GM18502 (cell line): Measurements from ENCODE around the gene MZF1.
A peak's percentile ranks its signal among the peaks of the same experiment; 100 is the strongest.

Experiments used
- ATAC-seq: cut with Tn5 transposase; IDR thresholded peaks from one replicate; pipeline ENCODE4 v1.9.1; 2021; ENCODE audit warnings: mild to moderate bottlenecking; ENCODE audit not compliant: unreplicated experiment, poor library complexity

MZF1 gene

GRCh38 chr19:58570770-58571574 is 2.2 kb downstream of the MZF1 start:
- ATAC-seq = no peak

GRCh38 chr19:58569943-58570670 is 3.0 kb downstream of the MZF1 start:
- ATAC-seq = no peak

- no peak for ATAC-seq
These were observed 3.8 kb downstream of the MZF1 start for GRCh38 chr19:58569191-58569942.

GRCh38 chr19:58568453-58569130 is 4.5 kb downstream of the MZF1 start:
- ATAC-seq = no peak

- ATAC-seq = no peak
These were observed 6.1 kb downstream of the MZF1 start for GRCh38 chr19:58566989-58567388.

GRCh38 chr19:58563823-58564222 is 9.3 kb downstream of the MZF1 start:
- ATAC-seq = no peak

DNA sequence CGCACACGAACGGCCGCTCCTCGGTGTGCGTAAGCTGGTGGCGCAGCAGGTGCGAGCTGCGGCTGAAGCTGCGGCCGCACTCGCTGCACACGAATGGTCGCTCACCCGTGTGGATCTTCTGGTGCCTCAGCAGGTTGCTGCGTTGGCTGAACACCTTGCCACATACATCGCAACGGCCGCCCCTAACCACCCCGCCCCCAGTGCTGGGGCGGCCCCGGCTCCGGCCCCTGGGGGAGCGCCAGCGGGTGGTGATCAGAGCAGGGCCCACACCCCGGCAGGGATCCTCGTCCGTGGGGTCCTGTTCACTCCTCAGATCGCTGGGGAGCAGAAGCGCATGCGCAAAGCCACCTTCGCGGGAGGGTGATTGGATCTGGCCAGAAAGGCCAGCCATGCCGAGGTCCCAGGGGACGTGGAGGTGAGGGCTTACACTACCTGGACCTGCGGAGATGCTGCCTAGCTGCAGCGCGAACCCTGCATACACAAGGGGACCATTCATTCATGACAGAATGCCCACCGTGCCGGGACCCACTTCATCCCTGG is 10.0 kb downstream of the MZF1 start:
- no peak for ATAC-seq

DNA sequence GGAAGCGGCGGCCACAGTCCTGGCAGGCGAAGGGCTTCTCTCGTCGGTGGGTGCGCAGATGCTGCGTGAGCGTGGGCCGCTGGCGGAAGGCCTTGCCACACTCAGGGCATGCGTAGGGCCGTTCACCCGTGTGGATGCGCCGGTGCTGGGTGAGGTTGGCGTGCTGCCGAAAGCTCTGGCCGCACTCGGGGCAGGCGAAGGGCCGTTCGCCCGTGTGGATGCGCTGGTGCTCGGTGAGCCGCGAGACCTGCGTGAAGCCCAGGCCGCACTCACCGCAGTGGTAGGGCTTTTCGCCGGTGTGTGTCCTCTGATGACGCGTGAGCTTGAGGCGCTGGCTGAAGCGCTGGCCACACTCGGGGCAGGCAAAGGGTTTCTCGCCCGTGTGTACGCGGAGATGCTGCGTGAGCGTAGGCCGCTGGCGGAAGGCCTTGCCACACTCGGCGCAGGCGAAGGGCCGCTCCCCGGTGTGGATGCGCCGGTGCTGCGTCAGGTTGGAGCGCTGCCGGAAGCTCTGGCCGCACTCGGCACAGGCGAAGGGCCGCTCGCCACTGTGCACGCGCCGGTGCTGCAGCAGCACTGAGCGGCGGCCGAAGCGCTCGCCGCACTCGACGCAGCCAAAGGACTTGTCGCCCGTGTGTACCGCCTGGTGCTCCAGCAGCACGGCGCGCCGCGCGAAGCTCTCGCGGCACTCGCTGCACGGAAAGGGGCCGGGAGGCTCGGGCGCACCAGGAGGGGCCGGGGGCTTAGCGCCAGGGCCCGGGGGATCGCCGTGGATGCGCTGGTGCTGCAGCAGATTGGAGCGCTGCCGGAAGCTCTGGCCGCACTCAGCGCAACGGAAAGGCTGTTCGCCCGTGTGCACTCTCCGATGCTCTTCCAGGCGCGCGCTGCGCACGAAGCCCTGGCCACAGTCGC is 10.8 kb downstream of the MZF1 start:
- no peak for ATAC-seq

GRCh38 chr19:58561373-58562121 is 11.6 kb downstream of the MZF1 start:
- no peak for ATAC-seq

GRCh38 chr19:58560921-58561320 is 12.2 kb downstream of the MZF1 start:
- no peak for ATAC-seq

DNA sequence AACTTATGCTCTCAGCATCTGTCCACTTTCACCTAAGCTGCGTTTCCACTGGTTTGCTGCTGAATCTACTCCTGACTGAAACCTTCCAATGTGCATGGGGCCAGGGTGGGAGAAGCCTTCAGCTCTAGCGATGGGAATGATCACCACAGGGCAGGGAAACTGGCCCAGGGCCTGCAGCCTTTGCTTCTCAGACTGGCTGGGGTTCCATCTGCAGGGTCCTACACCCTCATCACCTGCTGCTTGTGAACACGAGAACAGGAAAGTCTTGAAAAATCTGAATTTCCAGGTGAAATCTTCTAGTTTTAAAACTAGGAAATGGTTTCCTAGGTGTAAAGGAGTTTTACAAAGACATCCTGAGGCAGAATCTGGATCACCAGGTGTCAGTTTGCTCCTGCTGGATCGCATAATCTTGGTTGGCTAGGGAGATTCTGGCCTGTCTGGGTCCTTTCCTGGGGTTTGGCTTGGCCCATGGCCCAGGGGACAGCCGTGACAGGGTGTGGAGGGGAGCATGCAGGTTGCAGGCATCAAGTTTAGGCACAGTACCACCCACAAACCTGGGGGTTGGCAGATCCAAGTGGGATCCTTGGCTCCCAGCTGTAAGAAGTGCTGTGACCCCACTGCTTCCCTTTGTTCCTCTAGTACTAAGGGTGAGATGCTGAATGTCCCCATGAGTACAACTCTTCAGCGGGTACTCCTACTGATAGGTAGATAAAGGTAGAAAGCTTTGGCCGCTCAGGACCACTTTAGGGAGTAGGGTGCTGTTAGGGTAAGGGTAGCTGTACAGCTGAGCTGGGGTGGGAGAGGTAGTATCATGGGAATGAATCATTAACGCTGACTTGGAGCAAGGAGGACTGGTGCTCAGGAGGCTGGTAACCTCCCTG is 12.9 kb downstream of the MZF1 start:
- ATAC-seq = no peak

DNA sequence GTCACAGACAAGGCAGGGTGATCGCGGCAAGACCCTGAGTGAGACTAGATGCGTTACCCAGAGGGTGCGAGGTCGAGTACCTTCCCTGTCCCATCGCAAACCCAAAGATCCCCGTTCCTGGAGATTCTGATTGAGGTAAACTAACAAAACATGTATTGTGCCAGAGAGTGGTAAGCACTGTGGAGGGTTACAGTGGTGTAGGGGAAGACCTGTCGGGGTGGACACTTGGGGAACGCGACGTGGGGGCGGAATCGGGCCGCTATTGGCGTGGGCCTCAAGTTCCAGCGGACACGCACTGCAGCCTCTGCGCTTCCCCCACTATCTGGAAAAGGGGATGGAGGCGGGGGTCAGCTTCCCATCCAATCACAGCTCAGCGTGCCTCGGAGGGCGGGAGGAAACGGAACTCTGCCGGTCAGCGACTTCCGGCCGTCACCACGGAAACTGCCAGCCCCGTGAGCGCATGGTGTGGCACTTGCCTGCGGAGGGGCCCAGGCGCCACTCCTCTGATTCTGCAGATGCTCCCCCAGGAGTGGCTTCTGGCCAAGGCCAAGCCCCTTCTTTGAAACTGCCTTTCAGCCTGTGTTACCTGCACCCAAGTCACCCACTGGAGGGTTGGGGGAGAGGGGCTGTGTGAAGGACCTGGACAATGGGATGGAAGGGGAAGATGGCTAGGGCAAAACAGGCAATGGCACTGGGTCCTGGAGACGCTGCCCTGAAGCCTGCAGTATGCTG is 13.7 kb downstream of the MZF1 start:
- no peak for ATAC-seq

GRCh38 chr19:58558623-58559274 is 14.4 kb downstream of the MZF1 start:
- ATAC-seq = peak; percentile 52

DNA sequence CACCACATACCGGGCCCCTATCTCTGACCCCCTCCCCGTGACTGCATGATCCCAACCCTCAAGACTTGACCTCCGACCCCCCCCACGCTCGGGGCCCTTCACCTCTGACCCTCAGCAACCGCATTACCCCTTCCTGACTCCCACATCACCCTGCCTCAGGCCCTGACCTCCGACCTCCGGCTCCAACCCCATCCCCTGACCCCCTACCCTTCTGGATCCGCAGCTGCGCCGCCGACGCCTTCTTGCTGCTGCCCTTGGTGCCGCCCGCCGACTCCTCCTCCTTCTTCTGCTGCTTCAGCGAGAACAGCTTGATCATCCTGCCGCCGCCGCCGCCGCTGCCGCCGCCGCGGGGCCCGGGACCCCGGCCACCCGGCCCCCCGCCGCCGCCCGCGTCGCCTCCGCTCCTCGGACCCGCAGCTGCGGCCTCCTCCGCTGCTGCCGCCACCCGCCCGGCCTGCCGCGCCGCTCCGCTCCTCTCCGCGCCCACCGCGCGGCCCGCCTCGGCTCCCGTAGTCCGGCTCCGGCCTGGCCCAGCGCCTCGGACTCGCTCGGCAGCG is 15.0 kb downstream of the MZF1 start, which contains the start of gene UBE2M:
UBE2M (minus strand) TSS at position 546 of the 557 bp plus-strand sequence; CDS start at position 316, 230 bp downstream.
- no peak for ATAC-seq

GRCh38 chr19:58557221-58558065 is 15.7 kb downstream of the MZF1 start:
- ATAC-seq = no peak
